ENCODE data around the gene TUBGCP2. TPM values are rescaled to one million over a fixed set of nuclear protein-coding genes. Genes with fewer than 3 reads are reported as not detected.

Gene TUBGCP2
- total and polyA plus RNA-seq, 2 experiments from 2014 or later = 52.3 to 70.2 TPM

DNA sequence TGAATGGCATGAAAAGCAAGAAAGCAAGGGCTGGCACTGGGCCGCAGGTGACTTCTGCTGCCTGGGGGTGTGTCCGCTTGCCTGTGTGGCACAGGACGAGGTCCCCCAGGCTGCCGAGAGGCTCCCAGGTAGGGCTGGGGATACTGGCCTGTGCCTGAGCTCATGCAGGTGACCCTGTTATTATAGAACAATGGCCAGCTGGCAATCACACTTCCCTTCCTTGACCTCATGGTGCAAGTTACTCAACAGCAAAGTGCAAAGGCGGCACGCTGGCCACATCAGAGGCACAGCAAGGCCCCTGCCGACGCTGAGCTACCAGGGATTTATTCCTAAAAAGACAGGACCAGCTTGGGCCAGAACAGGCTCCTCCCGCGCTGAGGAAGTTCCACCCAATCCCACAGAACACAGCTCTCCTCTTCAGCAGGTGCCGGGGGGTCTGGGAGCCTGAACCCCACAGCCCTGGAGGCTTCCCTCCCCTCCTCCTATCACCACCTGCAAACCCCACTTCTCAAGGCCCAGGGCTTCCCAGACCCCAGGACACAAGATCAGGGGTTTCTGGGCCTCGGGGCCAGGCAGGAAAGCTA lies 30.6 kb downstream of the TUBGCP2 start:
- H3K36me3 ChIP-seq = peaks cover 9% of the 10 kb centered on the region
- peaks cover 9% of the 10 kb centered on the region for H3K27me3 ChIP-seq
- no peak for DNase-seq (ENCODE audit: low read depth in 1 of 2, low spot score in 1 of 2)
- TF ChIP-seq, protein P1, sequence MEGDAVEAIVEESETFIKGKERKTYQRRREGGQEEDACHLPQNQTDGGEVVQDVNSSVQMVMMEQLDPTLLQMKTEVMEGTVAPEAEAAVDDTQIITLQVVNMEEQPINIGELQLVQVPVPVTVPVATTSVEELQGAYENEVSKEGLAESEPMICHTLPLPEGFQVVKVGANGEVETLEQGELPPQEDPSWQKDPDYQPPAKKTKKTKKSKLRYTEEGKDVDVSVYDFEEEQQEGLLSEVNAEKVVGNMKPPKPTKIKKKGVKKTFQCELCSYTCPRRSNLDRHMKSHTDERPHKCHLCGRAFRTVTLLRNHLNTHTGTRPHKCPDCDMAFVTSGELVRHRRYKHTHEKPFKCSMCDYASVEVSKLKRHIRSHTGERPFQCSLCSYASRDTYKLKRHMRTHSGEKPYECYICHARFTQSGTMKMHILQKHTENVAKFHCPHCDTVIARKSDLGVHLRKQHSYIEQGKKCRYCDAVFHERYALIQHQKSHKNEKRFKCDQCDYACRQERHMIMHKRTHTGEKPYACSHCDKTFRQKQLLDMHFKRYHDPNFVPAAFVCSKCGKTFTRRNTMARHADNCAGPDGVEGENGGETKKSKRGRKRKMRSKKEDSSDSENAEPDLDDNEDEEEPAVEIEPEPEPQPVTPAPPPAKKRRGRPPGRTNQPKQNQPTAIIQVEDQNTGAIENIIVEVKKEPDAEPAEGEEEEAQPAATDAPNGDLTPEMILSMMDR (IDR thresholded peaks at IDR 0.05; ENCODE audit: low read depth, low read length) = no peak
- peak overlapping the region; percentile 48 for H3K27ac ChIP-seq
- H3K4me1 ChIP-seq (ENCODE audit: low read depth) = peaks cover 35% of the 10 kb centered on the region
- H3K9me3 ChIP-seq (ENCODE audit: low read depth) = no peaks in the 10 kb centered on the region
- H3K4me3 ChIP-seq = no peak overlapping the region

DNA sequence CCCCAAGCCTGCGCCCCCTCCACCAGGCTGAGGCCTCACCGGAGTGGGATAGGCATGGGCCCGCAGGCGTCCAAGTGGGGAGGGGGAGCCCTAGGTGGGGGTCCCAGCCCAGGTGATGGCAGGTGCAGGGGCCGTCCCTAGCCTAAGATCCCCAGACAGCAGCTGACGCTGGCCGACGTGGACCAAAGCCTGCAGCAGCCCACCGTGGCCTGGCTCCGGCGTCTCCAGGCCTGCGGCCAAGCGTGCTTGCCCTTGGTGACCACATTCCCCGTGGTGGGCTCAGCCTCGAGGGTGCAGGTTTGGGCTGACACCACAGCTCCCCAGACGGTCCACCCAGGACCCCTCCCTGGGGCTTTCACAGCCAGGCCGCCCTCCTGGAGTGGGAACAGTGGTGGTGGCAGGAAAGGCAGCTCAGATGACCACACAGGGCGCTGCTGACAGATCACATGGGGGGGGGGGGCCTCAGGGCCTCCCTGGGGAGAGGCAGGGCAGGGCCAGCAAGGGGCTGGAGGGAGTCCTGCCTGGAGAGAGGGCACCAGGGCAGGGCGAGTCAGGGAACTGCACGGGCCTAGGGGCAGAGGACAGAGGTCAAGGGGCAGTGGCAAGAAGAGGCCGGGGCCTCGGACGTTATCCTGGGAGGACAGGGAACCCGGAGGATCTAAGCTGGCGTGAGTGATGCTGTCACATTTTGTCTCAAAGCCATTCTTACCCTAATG lies 31.2 kb downstream of the TUBGCP2 start:
- TF ChIP-seq, protein P1 (IDR thresholded peaks at IDR 0.05; ENCODE audit: low read depth, low read length) = no peak

DNA sequence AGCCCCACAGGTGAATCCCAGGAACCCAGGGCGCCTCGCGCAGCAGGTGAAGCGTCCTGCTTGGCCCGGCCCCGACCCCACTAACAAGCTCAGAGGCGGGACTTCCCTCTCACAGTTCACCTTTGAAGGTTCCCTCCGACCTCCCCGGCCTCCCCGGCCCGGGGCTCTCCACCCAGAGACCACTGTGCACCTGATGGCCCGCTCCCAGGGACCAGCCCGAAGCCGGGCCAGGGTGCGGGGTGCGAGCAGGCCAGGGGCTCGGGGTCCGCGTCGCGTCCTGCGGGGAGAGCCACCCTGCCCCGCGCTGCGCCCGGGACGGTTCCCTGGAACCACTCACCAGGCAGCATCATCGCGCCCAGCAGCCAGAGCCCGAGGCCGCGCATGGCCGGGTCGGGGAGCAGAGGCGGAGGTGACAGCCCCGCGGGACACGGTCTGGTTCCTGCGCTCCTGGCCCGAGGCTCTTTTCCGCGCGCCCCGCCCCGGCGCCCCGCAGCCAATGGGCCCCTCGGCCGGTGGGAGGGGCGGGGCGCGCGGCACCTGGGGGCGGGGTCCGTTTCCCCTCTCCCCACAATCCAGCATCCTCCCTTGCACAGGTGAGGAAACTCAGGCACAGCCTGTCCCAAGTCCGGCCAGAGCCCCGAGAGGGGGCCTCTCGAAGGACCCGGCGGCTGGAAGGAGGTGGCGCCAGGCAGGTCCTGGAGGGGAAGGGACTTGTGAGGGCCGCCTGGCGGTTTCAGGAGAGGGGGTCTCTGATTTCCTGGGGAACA lies 32.1 kb downstream of the TUBGCP2 start, which contains the start of gene ADAM8:
Gene ADAM8 (minus strand): TSS at position 434 of the 767 bp plus-strand sequence. CDS start 51 bp downstream, at position 383.
- TF ChIP-seq, protein P1 (IDR thresholded peaks at IDR 0.05; ENCODE audit: low read depth, low read length) = no peak
- no peaks in the 10 kb centered on the region for H3K9me3 ChIP-seq (ENCODE audit: low read depth)
- peaks cover 35% of the 10 kb centered on the region for H3K4me1 ChIP-seq (ENCODE audit: low read depth)
- H3K36me3 ChIP-seq = no peaks in the 10 kb centered on the region
- H3K27ac ChIP-seq = no peak within 1 kb of the TSS
- H3K4me3 ChIP-seq = peak within 1 kb of the TSS; percentile 7
- H3K27me3 ChIP-seq = peaks cover 9% of the 10 kb centered on the region
- peak in 1 of 2 donors; percentile 64 for DNase-seq (ENCODE audit: low read depth in 1 of 2, low spot score in 1 of 2)

More for the DNA sequence above, 31.2 kb downstream of the TUBGCP2 start:
- peaks cover 3% of the 10 kb centered on the region for H3K36me3 ChIP-seq
- peaks cover 35% of the 10 kb centered on the region for H3K4me1 ChIP-seq (ENCODE audit: low read depth)
- no peak overlapping the region for H3K4me3 ChIP-seq
- H3K9me3 ChIP-seq (ENCODE audit: low read depth) = no peaks in the 10 kb centered on the region
- H3K27me3 ChIP-seq = peaks cover 9% of the 10 kb centered on the region
- DNase-seq (ENCODE audit: low read depth in 1 of 2, low spot score in 1 of 2) = no peak
- H3K27ac ChIP-seq = peak overlapping the region; percentile 48

DNA sequence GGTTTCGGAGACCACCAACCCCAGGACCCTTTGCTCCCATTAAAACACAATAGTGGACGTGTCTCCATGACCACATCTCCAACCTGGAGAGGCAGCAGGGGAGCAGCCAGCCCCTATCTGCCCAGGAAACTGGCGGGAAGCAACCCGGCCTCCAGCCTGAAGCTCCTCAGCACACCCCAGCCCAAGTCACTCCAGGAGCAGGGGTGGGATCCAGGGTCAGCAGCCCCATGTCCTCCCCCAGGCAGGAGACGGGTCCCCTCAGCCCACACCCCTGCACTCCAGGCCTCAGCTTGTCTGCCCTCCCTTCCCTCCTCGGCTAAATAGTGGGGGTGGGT lies 32.6 kb downstream of the TUBGCP2 start:
- no peaks in the 10 kb centered on the region for H3K36me3 ChIP-seq
- no peak overlapping the region for H3K27ac ChIP-seq
- no peak for DNase-seq (ENCODE audit: low read depth in 1 of 2, low spot score in 1 of 2)
- peaks cover 9% of the 10 kb centered on the region for H3K27me3 ChIP-seq
- H3K4me1 ChIP-seq (ENCODE audit: low read depth) = peaks cover 35% of the 10 kb centered on the region
- H3K9me3 ChIP-seq (ENCODE audit: low read depth) = no peaks in the 10 kb centered on the region
- TF ChIP-seq, protein P1 (IDR thresholded peaks at IDR 0.05; ENCODE audit: low read depth, low read length) = no peak
- no peak overlapping the region for H3K4me3 ChIP-seq

DNA sequence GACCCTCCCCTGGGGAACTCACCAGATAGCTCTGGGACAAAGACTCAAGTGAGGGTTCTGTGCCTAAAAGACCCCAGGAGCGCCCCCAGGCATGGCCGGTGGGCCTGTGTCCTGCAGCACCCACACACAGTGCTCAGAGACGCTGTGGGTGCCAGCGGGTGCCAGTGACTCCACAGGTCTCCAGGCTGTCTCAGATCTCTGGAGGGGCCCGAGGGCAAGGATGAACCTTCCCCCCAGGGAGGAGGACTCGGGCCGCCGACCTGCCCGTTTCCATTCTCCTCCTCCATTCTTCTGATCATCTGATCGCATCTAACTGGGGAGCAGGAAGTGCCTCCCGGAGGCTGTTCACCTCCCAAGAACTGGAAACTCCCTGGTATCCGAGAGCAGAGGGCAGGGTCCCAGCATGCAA lies 33.0 kb downstream of the TUBGCP2 start:
- TF ChIP-seq, protein P1 (IDR thresholded peaks at IDR 0.05; ENCODE audit: low read depth, low read length) = no peak
- Histone ChIP-seq H3K9me3 (ENCODE audit: low read depth) (no peaks in the 10 kb centered on the region), H3K4me3 (no peak overlapping the region), H3K4me1 (ENCODE audit: low read depth) (peaks cover 35% of the 10 kb centered on the region), H3K27ac (no peak overlapping the region), H3K36me3 (no peaks in the 10 kb centered on the region), H3K27me3 (peaks cover 9% of the 10 kb centered on the region)
- DNase-seq (ENCODE audit: low read depth in 1 of 2, low spot score in 1 of 2) = no peak

Data from cardiac muscle cell (in vitro differentiated cells and primary cell).